Activated CD4-positive, alpha-beta T cell treated with anti-CD3 and anti-CD28 coated beads, Interleukin-10, Interleukin-2, amounts not matched to agents 100 ng/mL and 50 ng/mL, durations not matched to agents 16 hours and 8 hours (primary cell): Measurements from ENCODE around the gene INTS7.

Experiments
- DNase-seq: peaks from one replicate; pipeline ENCODE4 v3.0.0-alpha.2; 2020

The INTS7 gene

GRCh38 chr1:211902624-211903291, 132.6 kb downstream of the INTS7 start:
- DNase-seq: no peak

- no peak for DNase-seq
Observed at GRCh38 chr1:211901945-211902344, 133.4 kb downstream of the INTS7 start.

- no peak for DNase-seq
Observed at GRCh38 chr1:211900441-211900840, 134.9 kb downstream of the INTS7 start.

GRCh38 chr1:211896958-211897357, 138.4 kb downstream of the INTS7 start:
- no peak for DNase-seq

GRCh38 chr1:211895126-211895759, 140.1 kb downstream of the INTS7 start:
- DNase-seq: no peak

GRCh38 chr1:211894312-211894711, 141.0 kb downstream of the INTS7 start:
- no peak for DNase-seq

GRCh38 chr1:211893260-211893659, 142.1 kb downstream of the INTS7 start:
- no peak for DNase-seq

GRCh38 chr1:211892577-211892976, 142.8 kb downstream of the INTS7 start:
- no peak for DNase-seq

GRCh38 chr1:211891708-211892107, 143.6 kb downstream of the INTS7 start:
- no peak for DNase-seq
